Central memory CD8-positive, alpha-beta T cell (primary cell): ENCODE data around the gene TXLNG.
A peak's percentile ranks its signal among the peaks of the same experiment; 100 is the strongest.
"Not testable (repeated sequence)": the region's sequence is repeated elsewhere in the genome, so short reads cannot be mapped to it uniquely, and the experiment has no call there.

ENCODE experiments used
- ATAC-seq: fragments of 150-1000 bp; cut with Tn5 transposase; replicated peaks from 2 replicates; pipeline ENCODE4 v1.10.0; 2022; ENCODE audit warnings: mild to moderate bottlenecking, moderate FRiP score, moderate number of reproducible peaks; ENCODE audit not compliant: poor library complexity, severe bottlenecking; ENCODE audit errors: extremely low read depth
- DNase-seq, 2 donors: peaks; one replicate each; pipeline ENCODE4 v3.0.0; 2021; ENCODE audit warnings: low spot score in 2 of 2
- H3K27ac Mint-ChIP-seq: one replicate; pipeline ENCODE4 v1.8.0; 2022; ENCODE audit warnings: low read depth, mild to moderate bottlenecking, moderate library complexity, mixed read lengths
- H3K27me3 Mint-ChIP-seq: one replicate; pipeline ENCODE4 v1.8.0; 2022; ENCODE audit warnings: mixed read lengths
- H3K36me3 Mint-ChIP-seq: one replicate; pipeline ENCODE4 v1.8.0; 2022; ENCODE audit warnings: mild to moderate bottlenecking, moderate library complexity, mixed read lengths; ENCODE audit not compliant: insufficient read depth
- H3K4me1 Mint-ChIP-seq: one replicate; pipeline ENCODE4 v1.8.0; 2022; ENCODE audit warnings: mixed read lengths
- H3K4me3 Mint-ChIP-seq: one replicate; pipeline ENCODE4 v1.8.0; 2022; ENCODE audit warnings: mild to moderate bottlenecking, moderate library complexity, mixed read lengths
- H3K9me3 Mint-ChIP-seq: one replicate; pipeline ENCODE4 v1.8.0; 2022; ENCODE audit warnings: mixed read lengths

Gene TXLNG

GRCh38 chrX:16786139-16786790 is at the start of gene TXLNG:
TSS of gene TXLNG (plus strand) at chrX:16786466. CDS start at chrX:16786488, 22 bp downstream.
- Mint-ChIP-seq H3K36me3 (peaks cover 7% of the 10 kb centered on the region), H3K9me3 (no peaks in the 10 kb centered on the region), H3K27ac (peak within 1 kb of the TSS; percentile 84), H3K4me1 (peaks cover 11% of the 10 kb centered on the region), H3K27me3 (no peaks in the 10 kb centered on the region), H3K4me3 (peak within 1 kb of the TSS; percentile 95)
- ATAC-seq (peak; percentile 94), DNase-seq (peak; percentile 85 to 91)

DNA sequence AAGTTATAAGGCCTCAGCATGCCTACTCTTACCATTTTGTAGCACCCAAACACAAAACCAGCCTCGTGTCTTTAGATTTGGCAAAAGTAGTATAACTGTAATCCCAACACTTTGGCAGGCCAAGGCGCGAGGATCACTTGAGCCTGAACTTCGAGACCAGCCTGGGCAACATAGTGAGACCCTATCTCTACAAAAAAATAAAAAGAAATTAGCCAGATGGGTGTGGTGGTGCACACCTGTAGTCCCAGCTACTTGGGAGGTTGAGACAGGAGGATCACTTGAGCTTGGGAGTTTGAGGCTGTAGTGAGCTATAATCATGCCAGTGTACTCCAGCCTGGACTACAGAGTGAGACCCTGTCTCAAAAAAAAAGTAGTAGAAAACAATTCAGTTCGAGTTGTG is 49.2 kb upstream of the TXLNG start:
- ATAC-seq (no peak), DNase-seq (no peak)
- H3K4me1 Mint-ChIP-seq = peaks cover 4% of the 10 kb centered on the region
- H3K9me3 Mint-ChIP-seq = no peaks in the 10 kb centered on the region
- H3K36me3 Mint-ChIP-seq = peaks cover 28% of the 10 kb centered on the region
- H3K4me3 Mint-ChIP-seq = no peak overlapping the region
- H3K27me3 Mint-ChIP-seq = no peaks in the 10 kb centered on the region
- H3K27ac Mint-ChIP-seq = no peak overlapping the region

DNA sequence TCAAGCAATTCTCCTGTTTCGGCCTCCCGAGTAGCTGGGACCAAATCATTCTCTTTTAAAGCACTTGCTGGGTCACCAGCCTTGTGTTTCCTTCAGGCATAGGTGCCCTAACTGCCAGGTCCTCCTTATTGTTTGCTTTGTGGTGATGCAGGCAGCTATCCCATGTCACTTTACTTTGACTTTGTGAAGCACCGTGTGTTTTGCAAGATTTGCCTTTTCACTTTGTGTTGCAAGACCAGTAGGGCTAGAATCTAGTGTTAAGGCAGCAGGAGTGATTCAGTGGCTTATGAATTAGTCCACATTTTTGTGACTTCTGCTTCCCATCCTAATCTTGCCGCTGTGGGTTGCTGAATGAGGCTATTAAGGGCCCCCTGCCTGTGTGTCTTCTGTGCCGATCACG is 46.7 kb upstream of the TXLNG start:
- no peak for DNase-seq
- Mint-ChIP-seq H3K27ac (no peak overlapping the region), H3K4me3 (no peak overlapping the region), H3K27me3 (no peaks in the 10 kb centered on the region), H3K9me3 (no peaks in the 10 kb centered on the region), H3K36me3 (peaks cover 37% of the 10 kb centered on the region), H3K4me1 (no peaks in the 10 kb centered on the region)
- ATAC-seq = no peak

DNA sequence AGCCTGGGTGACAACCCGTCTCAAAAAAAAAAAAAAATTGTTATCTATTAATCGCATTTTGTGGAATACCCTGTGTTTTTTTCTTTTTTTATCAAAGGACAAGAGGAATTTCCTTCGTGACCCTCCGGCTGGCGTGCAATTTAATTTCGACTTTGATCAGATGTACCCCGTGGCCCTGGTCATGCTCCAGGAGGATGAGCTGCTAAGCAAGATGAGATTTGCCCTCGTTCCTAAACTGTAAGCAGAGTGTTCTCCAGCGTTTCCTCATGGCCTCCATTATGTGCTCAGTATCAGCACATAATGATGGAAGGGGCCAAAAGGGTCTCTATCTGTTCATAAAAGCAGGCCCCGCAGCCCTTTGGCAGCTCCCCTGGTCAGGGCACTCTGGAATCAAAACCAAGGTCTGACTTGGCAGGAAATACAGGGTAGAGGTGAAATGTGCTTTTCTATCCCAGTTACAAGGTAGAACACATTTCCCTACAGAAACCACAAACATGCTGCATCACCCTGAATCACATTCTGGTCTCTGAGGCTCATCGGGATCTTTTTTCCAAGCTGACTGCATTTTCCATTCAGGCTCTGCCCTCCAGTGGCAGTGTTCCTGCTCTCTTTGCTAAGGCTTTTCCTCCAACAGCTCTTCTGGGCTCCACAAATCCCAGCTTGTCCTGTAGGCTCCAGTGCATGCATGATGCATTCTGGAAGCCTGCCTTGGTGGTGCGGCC is 42.5 kb upstream of the TXLNG start:
- Mint-ChIP-seq H3K4me3 (no peak overlapping the region), H3K27me3 (no peaks in the 10 kb centered on the region), H3K27ac (no peak overlapping the region), H3K4me1 (no peaks in the 10 kb centered on the region), H3K9me3 (no peaks in the 10 kb centered on the region), H3K36me3 (peaks cover 42% of the 10 kb centered on the region)
- ATAC-seq = no peak
- no peak for DNase-seq

DNA sequence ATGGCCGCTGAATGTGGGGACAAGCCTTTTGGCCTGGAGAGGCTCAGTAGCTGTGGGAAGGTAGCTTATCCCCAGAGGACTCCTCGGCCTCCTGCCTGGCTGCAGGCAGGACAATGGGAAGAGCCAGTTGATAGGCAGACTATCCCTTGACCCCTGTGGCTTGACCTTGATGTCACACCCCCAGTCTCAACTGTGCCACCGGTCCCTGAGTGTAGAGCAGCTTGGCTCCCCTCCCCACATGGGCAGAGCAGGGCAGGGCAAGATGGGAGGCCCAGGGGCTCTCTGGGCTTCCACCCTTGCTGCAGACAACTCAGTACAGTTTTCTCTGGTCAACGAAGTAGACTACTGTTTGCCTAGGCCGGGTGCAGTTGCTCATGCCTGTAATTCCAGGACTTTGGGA is 41.2 kb upstream of the TXLNG start:
- no peaks in the 10 kb centered on the region for H3K27me3 Mint-ChIP-seq
- peaks cover 43% of the 10 kb centered on the region for H3K36me3 Mint-ChIP-seq
- DNase-seq (no peak), ATAC-seq (no peak)
- no peaks in the 10 kb centered on the region for H3K4me1 Mint-ChIP-seq
- H3K9me3 Mint-ChIP-seq = no peaks in the 10 kb centered on the region
- H3K4me3 Mint-ChIP-seq = no peak overlapping the region
- H3K27ac Mint-ChIP-seq = no peak overlapping the region

GRCh38 chrX:16745659-16746058 is 40.6 kb upstream of the TXLNG start:
- H3K36me3 Mint-ChIP-seq = peaks cover 44% of the 10 kb centered on the region
- no peak for DNase-seq

GRCh38 chrX:16748425-16748824 is 37.8 kb upstream of the TXLNG start:
- H3K27me3 Mint-ChIP-seq = no peaks in the 10 kb centered on the region
- H3K4me1 Mint-ChIP-seq = no peaks in the 10 kb centered on the region
- no peak overlapping the region for H3K27ac Mint-ChIP-seq
- DNase-seq (no peak), ATAC-seq (no peak)
- peaks cover 34% of the 10 kb centered on the region for H3K36me3 Mint-ChIP-seq
- H3K4me3 Mint-ChIP-seq = no peak overlapping the region
- H3K9me3 Mint-ChIP-seq = no peaks in the 10 kb centered on the region

More at GRCh38 chrX:16745659-16746058, 40.6 kb upstream of the TXLNG start:
- no peak for ATAC-seq
- Mint-ChIP-seq H3K27me3 (no peaks in the 10 kb centered on the region), H3K4me3 (no peak overlapping the region), H3K9me3 (no peaks in the 10 kb centered on the region), H3K4me1 (no peaks in the 10 kb centered on the region), H3K27ac (no peak overlapping the region)

GRCh38 chrX:16750136-16750535 is 36.1 kb upstream of the TXLNG start:
- Mint-ChIP-seq H3K27ac (no peak overlapping the region), H3K9me3 (no peaks in the 10 kb centered on the region), H3K36me3 (peaks cover 38% of the 10 kb centered on the region)

DNA sequence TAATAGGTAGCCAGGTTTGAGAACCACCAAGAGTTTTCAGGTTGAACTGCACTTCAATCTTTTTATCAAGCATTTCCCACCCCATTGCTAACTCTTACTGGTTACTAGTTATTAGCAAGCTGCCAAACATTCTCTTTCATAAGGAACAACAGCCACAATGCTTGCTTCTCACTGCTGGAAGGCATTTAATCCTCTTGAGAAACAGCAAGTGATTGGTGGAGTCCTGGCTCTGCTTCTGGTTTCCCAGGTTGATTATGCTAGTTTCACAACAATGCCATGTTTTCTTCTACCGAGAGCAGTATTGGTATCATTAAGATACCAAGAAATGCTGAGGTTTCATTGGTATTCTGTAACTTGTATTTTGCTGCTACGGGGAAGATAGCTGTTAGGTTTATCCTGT is 32.2 kb upstream of the TXLNG start:
- Mint-ChIP-seq H3K4me1 (no peaks in the 10 kb centered on the region), H3K4me3 (no peak overlapping the region), H3K27ac (no peak overlapping the region), H3K9me3 (no peaks in the 10 kb centered on the region), H3K27me3 (no peaks in the 10 kb centered on the region), H3K36me3 (peaks cover 40% of the 10 kb centered on the region)
- DNase-seq = no peak
- no peak for ATAC-seq

More at GRCh38 chrX:16750136-16750535, 36.1 kb upstream of the TXLNG start:
- Mint-ChIP-seq H3K27me3 (no peaks in the 10 kb centered on the region), H3K4me1 (no peaks in the 10 kb centered on the region), H3K4me3 (no peak overlapping the region)
- DNase-seq (no peak), ATAC-seq (no peak)

DNA sequence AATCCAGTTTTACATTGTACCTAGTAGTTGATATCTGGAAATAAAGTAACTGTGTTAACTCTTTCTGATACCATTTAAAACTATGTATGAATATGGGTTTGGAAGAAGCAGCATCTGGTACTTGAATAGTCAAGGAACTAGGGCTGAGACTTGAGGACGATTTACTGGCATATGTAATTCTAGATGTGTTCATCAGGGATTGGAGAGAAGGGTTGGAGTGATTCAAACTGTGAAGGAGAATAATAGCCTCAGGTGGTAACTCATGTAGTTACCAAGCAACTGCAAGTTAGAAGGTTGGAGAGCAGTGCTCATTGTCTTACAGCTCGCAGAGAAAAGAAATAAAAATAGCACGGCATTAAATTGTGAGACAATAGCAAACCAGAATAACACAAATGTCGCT is 29.5 kb upstream of the TXLNG start:
- no peak overlapping the region for H3K4me3 Mint-ChIP-seq
- ATAC-seq (no peak), DNase-seq (no peak)
- H3K27me3 Mint-ChIP-seq = no peaks in the 10 kb centered on the region
- H3K9me3 Mint-ChIP-seq = no peaks in the 10 kb centered on the region
- H3K4me1 Mint-ChIP-seq = no peaks in the 10 kb centered on the region
- H3K27ac Mint-ChIP-seq = no peak overlapping the region
- H3K36me3 Mint-ChIP-seq = peaks cover 39% of the 10 kb centered on the region

DNA sequence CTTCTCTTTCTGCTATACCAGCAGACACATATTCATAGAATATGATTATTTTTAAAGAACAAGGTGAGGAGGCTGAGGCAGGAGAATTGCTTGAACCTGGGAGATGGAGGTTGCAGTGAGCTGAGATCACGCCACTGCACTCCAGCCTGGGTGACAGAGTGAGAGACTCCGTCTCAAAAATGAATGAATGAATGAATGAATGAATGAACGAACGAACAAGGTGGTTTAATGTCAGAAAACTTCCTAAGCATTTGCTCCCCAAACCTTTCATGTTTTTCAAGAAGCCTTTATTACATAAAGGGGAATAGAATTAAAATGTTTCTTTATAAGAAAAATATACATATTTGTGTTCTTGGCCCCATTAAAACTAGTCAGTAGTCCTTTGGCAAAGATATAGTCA is 24.8 kb upstream of the TXLNG start:
- H3K9me3 Mint-ChIP-seq, H3K27me3 Mint-ChIP-seq, H3K4me3 Mint-ChIP-seq, DNase-seq, ATAC-seq, H3K27ac Mint-ChIP-seq, H3K4me1 Mint-ChIP-seq: not testable (repeated sequence)
- H3K36me3 Mint-ChIP-seq = peaks cover 30% of the 10 kb centered on the region

DNA sequence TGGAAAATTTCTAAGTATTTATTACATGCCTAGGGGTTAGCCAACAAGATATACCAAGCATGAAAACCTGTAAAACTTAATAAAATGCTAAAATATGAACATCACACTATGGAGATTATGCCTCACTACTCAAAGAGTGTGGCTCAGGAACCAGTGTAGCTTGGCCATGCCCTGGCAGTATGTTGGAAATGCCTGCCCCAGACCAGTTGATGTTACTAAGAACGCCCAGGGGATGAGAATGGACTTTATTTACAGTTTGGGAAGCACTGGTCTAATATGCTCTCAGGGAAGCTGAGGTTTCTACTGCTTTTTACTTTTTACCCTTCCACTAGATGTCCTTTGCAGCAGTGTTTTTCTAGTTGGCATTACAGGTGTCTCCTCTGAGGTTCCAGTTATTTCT is 23.7 kb upstream of the TXLNG start:
- no peak overlapping the region for H3K27ac Mint-ChIP-seq
- H3K9me3 Mint-ChIP-seq = no peaks in the 10 kb centered on the region

GRCh38 chrX:16765594-16765993 is 20.7 kb upstream of the TXLNG start:
- DNase-seq (no peak), ATAC-seq (no peak)
- Mint-ChIP-seq H3K27ac (no peak overlapping the region), H3K36me3 (peaks cover 11% of the 10 kb centered on the region), H3K9me3 (no peaks in the 10 kb centered on the region), H3K27me3 (no peaks in the 10 kb centered on the region), H3K4me3 (no peak overlapping the region), H3K4me1 (no peaks in the 10 kb centered on the region)

More for the DNA sequence above, 23.7 kb upstream of the TXLNG start:
- no peak overlapping the region for H3K4me3 Mint-ChIP-seq
- no peaks in the 10 kb centered on the region for H3K27me3 Mint-ChIP-seq
- ATAC-seq (no peak), DNase-seq (no peak)
- peaks cover 22% of the 10 kb centered on the region for H3K36me3 Mint-ChIP-seq
- H3K4me1 Mint-ChIP-seq = no peaks in the 10 kb centered on the region
